GM21737 (cell line): ENCODE data around the gene ANKRD34A.

Experiments
- ATAC-seq: cut with Tn5 transposase; IDR thresholded peaks from one replicate; pipeline ENCODE4 v1.9.1; 2021; ENCODE audit warnings: mild to moderate bottlenecking, moderate library complexity; ENCODE audit not compliant: unreplicated experiment

ANKRD34A gene

GRCh38 chr1:145912128-145912641 lies 52.2 kb downstream of the ANKRD34A start:
- no peak for ATAC-seq
